ENCODE measurements around the gene IGSF5.

IGSF5 gene

GRCh38 chr21:39710866-39711265 lies 34.1 kb upstream of the IGSF5 start:
- TF ChIP-seq, protein P1, sequence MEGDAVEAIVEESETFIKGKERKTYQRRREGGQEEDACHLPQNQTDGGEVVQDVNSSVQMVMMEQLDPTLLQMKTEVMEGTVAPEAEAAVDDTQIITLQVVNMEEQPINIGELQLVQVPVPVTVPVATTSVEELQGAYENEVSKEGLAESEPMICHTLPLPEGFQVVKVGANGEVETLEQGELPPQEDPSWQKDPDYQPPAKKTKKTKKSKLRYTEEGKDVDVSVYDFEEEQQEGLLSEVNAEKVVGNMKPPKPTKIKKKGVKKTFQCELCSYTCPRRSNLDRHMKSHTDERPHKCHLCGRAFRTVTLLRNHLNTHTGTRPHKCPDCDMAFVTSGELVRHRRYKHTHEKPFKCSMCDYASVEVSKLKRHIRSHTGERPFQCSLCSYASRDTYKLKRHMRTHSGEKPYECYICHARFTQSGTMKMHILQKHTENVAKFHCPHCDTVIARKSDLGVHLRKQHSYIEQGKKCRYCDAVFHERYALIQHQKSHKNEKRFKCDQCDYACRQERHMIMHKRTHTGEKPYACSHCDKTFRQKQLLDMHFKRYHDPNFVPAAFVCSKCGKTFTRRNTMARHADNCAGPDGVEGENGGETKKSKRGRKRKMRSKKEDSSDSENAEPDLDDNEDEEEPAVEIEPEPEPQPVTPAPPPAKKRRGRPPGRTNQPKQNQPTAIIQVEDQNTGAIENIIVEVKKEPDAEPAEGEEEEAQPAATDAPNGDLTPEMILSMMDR (IDR thresholded peaks at IDR 0.05; ENCODE audit: low read depth, low read length) = no peak
- no peak for DNase-seq (ENCODE audit: low read depth in 2 of 2)

GRCh38 chr21:39712273-39712672 lies 32.7 kb upstream of the IGSF5 start:
- H3K4me3 ChIP-seq (replicated peaks in 1 of 2; ENCODE audit: low read depth in 2 of 2, low read length in 2 of 2) = no peak overlapping the region
- no peak for DNase-seq (ENCODE audit: low read depth in 2 of 2)
- TF ChIP-seq, protein P1 (IDR thresholded peaks at IDR 0.05; ENCODE audit: low read depth, low read length) = no peak

More at GRCh38 chr21:39710866-39711265, 34.1 kb upstream of the IGSF5 start:
- no peak overlapping the region for H3K4me3 ChIP-seq (replicated peaks in 1 of 2; ENCODE audit: low read depth in 2 of 2, low read length in 2 of 2)

GRCh38 chr21:39712976-39713375 lies 32.0 kb upstream of the IGSF5 start:
- TF ChIP-seq, protein P1 (IDR thresholded peaks at IDR 0.05; ENCODE audit: low read depth, low read length) = no peak
- no peak for DNase-seq (ENCODE audit: low read depth in 2 of 2)

DNA sequence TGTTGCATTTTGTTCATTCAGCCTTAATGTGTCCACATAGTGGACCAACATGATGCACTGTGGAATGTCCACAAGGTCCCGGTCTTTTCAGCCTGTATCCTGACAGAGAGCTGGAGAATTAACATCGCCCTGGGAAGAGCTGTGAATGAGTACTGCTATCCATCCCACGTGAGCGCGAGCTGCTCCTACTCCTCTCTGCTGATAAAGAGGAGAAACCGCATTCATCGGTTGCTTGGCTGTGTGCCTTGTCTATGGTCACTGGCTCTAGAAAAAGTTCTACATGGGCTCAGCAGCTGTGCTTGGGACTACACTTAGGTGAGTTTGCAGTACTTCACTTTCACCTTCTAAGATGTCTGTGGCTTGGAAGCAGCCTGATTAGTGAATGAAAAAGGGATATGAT lies 31.1 kb upstream of the IGSF5 start:
- peak in 1 of 2 donors; percentile 8 for DNase-seq (ENCODE audit: low read depth in 2 of 2)
- no peak overlapping the region for H3K4me3 ChIP-seq (replicated peaks in 1 of 2; ENCODE audit: low read depth in 2 of 2, low read length in 2 of 2)
- TF ChIP-seq, protein P1 (IDR thresholded peaks at IDR 0.05; ENCODE audit: low read depth, low read length) = no peak

More at GRCh38 chr21:39712976-39713375, 32.0 kb upstream of the IGSF5 start:
- H3K4me3 ChIP-seq (replicated peaks in 1 of 2; ENCODE audit: low read depth in 2 of 2, low read length in 2 of 2) = no peak overlapping the region

DNA sequence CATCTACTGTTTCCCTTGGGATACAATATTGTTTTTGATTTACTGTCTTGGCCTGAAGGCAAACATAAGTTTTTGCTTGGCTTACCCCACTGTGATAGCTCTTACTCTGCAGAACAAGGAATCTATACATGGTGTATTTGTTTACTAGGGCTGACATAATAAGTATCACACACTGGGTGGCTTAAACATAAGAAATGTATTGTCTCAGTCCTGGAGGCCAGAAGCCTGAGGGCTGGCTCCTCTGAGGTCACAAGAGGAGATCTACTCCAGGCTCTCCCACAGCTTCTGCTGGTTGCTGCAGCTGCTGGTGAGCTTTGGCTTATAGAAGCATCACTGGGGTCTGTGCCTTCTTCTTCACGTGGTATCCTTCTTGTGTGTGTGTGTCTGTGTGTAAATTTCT lies 30.7 kb upstream of the IGSF5 start:
- no peak for DNase-seq (ENCODE audit: low read depth in 2 of 2)
- TF ChIP-seq, protein P1 (IDR thresholded peaks at IDR 0.05; ENCODE audit: low read depth, low read length) = no peak
- H3K4me3 ChIP-seq (replicated peaks in 1 of 2; ENCODE audit: low read depth in 2 of 2, low read length in 2 of 2) = no peak overlapping the region

DNA sequence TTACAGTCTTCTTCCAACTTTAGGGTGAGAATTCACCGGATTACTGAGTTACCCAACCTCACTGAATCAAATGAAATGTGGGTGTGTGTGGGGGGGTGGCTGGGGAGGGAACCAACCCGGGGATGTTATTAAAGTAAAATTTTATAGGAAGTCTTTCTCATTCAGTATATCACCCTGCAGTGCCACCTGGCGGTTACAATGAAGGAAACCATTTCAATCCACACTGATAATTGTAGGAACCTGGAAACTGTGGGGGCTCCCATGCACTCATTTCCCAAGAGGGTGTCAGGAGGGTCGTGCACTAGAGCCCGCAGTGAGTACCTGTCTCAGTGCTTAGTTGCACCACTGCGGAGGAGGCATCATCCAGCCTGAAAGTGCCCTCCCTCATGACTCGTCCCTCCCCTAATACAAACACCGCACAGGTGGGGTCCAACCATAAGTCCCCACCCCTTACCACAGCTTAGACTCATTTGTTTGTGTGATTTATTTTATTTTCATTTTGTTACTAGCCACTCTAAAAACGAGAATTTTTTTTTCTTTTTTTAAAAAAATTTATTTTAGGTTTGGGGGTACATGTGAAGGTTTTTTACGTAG lies 29.1 kb upstream of the IGSF5 start:
- peak; percentile 47 to 49 for DNase-seq (ENCODE audit: low read depth in 2 of 2)
- no peak overlapping the region for H3K4me3 ChIP-seq (replicated peaks in 1 of 2; ENCODE audit: low read depth in 2 of 2, low read length in 2 of 2)
- TF ChIP-seq, protein P1 (IDR thresholded peaks at IDR 0.05; ENCODE audit: low read depth, low read length) = peak; percentile 47

Data from cardiac fibroblast (primary cell).